HepG2 (cell line): ENCODE results near the gene EREG.

Source experiments
- EP300 ChIP-seq, 3 experiments: sonication (generic) in 1 of 3; formaldehyde crosslinking in 1 of 3; IDR thresholded peaks; 2 replicates each; pipeline versions ENCODE4 v1.5.1 to v1.6.1; 2011 to 2020; ENCODE audit warnings: low read depth in 2 of 3, low read length in 2 of 3, borderline replicate concordance in 1 of 3, improper control_type of control experiment in 1 of 3, mild to moderate bottlenecking in 1 of 3, missing genetic modification reagents in 1 of 3, moderate library complexity in 1 of 3
- FOSL1 ChIP-seq: sonication (generic); formaldehyde crosslinking; IDR thresholded peaks from 2 replicates; pipeline ENCODE4 v1.9.0; 2021; ENCODE audit warnings: missing genetic modification reagents, borderline replicate concordance
- HOXA7 ChIP-seq: sonication (generic); formaldehyde crosslinking; IDR thresholded peaks from 2 replicates; pipeline ENCODE4 v1.8.1; 2022; ENCODE audit warnings: mild to moderate bottlenecking, missing genetic modification reagents, moderate library complexity

DNA sequence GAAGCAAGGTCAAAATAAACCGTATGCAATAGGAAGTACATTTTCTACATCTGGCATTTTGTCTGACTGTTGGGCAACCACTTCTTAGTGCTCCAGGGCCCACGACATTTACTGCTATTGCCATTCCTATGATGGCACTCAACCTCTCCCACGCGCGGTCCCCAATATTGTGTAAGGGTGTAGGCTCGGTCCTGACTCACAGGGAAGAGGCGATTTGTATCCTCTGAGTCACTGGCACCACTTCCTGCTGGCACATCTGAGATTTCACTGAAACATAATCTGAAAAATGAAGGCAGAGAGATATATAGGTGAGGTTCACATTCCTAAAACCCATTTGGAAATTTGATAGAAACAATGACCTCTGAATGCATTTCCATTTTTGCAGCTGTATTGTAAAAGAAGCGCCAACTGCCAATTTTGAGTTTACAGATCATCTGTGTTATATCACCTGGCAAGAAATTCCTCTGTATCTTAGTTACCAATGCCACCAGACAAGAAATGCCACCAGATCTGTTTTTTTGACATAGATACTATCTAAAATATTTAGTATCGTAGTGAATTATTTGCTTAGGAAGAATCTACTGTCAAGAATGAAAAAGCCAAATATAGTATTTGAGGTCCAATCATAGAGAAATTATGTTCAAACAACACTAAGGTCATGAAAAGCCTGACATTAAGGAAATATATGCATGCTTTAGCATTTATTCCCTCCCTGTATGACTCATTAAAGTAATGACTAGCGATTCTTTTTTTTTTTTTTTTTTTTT is 9.8 kb downstream of the EREG start:
- no peak for TF ChIP-seq FOSL1 (CRISPR knock-in tag)
- TF ChIP-seq EP300 (IDR thresholded peaks at IDR 0.05; ENCODE audit: low read depth in 2 of 2, low read length in 2 of 2), result no peak
- TF ChIP-seq EP300 (CRISPR knock-in tag; IDR thresholded peaks at IDR 0.05; ENCODE audit: borderline replicate concordance), result no peak
- TF ChIP-seq HOXA7 (CRISPR knock-in tag), result no peak
